GM12801 (cell line): ENCODE measurements around the gene CGB2.

Source experiments
- CTCF ChIP-seq: IDR thresholded peaks from one replicate; pipeline ENCODE4 v1.5.1; 2011; ENCODE audit warnings: control low read depth; ENCODE audit not compliant: insufficient read length; ENCODE audit errors: extremely low read depth

CGB2 gene

GRCh38 chr19:48989701-48990291 is 41.9 kb upstream of the CGB2 start:
- TF ChIP-seq CTCF: no peak

GRCh38 chr19:48990400-48990799 is 41.3 kb upstream of the CGB2 start:
- no peak for TF ChIP-seq CTCF

DNA sequence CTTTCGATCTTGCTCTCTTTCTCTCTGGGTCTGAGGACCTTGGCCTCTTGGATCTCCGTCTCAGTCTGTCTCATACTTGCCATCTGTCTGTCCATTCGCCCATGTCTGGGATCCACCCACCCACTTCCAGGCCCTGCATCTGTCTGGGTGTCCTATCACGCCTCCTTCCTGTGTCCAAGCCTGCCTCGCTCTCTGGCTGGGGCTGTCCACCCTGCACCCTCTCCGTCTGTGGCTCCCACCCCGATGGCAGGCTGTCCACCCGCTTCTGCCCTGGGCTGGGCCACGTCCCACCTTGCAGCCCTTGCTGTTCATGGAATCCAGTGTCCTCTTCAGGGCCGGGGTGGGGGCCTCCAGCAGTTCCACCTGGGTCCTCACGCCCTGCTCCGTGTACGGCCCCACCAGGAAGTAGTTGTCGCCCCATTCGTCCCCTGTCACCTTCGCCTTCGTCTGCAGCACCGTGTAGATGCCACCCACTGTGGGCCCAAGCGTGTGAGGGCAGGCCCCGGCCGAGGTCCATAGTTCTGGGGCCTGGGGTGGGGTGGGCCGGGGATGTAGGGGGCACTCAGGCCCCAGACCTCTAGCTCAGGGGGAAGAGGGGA is 40.6 kb upstream of the CGB2 start:
- no peak for TF ChIP-seq CTCF

DNA sequence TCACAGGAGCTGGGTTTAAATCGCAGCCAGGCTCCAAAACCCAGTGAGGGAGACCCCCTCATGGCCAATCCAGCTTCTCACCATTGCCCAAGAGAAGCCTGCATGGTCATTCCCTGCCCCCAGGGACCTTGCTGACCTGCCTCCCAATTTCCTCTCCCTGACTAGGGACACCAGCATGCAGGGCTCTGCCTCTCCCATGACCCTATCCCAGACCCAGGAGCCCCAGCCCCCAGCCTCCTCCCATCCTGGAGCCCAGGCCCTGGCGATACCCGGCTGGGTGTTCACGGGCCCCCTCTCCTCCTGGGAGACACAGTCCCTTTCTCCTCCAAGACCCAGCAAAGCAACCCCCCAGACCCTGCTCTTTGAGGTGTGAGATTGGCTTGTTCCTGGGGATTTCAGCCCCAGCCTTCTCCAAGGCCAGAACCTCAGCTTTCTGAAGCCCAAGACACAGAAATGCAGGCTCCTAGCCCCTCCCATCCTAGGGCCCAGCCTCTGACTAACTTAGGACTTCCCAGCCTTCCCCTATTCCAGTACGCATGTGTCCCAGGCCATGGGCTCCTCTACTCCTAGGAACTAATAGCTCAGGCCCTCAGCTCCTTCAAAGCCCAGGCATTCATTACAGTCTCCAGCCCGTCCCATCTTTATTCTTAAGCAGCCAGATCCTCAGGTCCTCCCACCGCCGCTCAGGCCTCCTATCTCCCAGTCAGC is 39.7 kb upstream of the CGB2 start:
- no peak for TF ChIP-seq CTCF

DNA sequence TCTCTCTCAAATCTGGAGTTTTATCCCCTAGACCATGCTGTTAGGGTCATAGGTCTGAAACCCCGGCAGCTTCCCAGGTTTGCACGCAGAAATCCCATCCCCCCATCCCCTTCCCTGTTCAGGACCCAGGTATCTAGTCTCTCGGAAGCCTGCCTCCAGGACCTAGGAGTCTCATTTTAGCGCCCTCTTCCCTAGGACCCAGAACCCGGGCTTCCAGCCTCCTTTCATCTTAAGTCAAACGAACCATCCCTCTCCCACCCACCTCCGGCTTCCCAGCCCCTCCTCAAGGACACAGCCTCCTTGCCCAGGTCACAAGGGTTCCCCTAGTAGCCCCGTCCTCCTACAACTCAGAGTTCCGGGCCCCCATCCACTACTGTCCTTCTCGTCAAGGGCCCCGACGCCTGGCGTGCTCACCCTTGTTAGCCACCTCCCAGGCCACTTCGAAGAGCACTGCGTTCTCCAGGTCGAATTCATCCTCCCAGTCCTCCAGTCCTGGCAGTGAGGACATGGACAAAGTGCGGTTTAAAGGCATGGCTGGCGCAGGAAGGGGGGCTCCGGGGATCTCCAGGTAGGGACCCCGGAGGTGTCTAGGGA is 39.0 kb upstream of the CGB2 start:
- no peak for TF ChIP-seq CTCF

GRCh38 chr19:48993175-48994034 is 38.3 kb upstream of the CGB2 start, which contains the start of the genes GYS1 and RUVBL2:
Gene GYS1 (minus strand): TSS chr19:48993309. CDS start chr19:48993112, 197 bp downstream.
Gene RUVBL2 (plus strand): TSS chr19:48993887. CDS start chr19:48993912, 25 bp downstream.
- TF ChIP-seq CTCF: no peak
